ENCODE results near the gene PCYOX1L.

PCYOX1L gene

DNA sequence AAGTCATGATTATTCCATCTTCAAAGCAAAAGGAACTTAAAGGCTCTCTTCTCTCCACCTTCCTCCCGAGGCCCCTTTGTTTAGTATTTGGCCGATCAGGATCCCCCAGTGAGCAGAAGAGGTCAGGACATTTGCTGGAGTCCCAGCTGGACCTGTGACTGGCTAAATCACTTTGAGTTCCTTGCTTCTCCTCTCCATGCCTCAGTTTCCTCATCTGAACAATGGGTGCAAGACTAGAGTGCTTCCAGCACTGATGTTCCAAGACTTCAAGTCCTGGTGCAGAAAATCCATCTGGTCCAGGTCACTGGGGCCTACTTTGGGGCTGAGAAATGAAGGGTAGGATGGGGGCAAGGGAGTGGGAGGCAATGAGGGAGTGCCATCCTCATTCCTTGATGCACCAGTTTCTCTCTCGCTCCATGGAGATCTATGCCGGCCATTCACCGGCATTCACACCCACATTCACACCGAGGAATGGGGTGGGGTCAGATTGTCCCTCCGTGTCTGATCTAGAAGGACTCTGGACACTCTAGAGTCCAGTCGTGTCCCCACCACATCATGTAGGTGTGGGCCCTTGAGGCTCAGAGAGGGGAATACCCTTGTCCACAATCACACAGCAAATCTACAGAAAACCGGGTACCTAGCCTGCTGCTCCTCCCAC is 60.0 kb downstream of the PCYOX1L start:
- TF ChIP-seq ZFP30 (CRISPR knock-in tag; IDR thresholded peaks at IDR 0.05): no peak
- TF ChIP-seq CSDC2 (CRISPR knock-in tag; IDR thresholded peaks at IDR 0.05): no peak
- TF ChIP-seq, protein P1, sequence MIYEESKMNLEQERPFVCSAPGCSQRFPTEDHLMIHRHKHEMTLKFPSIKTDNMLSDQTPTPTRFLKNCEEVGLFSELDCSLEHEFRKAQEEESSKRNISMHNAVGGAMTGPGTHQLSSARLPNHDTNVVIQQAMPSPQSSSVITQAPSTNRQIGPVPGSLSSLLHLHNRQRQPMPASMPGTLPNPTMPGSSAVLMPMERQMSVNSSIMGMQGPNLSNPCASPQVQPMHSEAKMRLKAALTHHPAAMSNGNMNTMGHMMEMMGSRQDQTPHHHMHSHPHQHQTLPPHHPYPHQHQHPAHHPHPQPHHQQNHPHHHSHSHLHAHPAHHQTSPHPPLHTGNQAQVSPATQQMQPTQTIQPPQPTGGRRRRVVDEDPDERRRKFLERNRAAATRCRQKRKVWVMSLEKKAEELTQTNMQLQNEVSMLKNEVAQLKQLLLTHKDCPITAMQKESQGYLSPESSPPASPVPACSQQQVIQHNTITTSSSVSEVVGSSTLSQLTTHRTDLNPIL (CRISPR knock-in tag; IDR thresholded peaks at IDR 0.05; ENCODE audit: low read depth): no peak
- TF ChIP-seq OSR1 (CRISPR knock-in tag; IDR thresholded peaks at IDR 0.05): no peak
- no peak for TF ChIP-seq SNAI2 (CRISPR knock-in tag; IDR thresholded peaks at IDR 0.05)
- TF ChIP-seq, protein P2, sequence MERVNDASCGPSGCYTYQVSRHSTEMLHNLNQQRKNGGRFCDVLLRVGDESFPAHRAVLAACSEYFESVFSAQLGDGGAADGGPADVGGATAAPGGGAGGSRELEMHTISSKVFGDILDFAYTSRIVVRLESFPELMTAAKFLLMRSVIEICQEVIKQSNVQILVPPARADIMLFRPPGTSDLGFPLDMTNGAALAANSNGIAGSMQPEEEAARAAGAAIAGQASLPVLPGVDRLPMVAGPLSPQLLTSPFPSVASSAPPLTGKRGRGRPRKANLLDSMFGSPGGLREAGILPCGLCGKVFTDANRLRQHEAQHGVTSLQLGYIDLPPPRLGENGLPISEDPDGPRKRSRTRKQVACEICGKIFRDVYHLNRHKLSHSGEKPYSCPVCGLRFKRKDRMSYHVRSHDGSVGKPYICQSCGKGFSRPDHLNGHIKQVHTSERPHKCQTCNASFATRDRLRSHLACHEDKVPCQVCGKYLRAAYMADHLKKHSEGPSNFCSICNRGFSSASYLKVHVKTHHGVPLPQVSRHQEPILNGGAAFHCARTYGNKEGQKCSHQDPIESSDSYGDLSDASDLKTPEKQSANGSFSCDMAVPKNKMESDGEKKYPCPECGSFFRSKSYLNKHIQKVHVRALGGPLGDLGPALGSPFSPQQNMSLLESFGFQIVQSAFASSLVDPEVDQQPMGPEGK (CRISPR knock-in tag; IDR thresholded peaks at IDR 0.05; ENCODE audit: borderline replicate concordance): no peak
- TF ChIP-seq ZNF565 (CRISPR knock-in tag; conservative IDR thresholded peaks at IDR 0.05; ENCODE audit: low read depth): no peak
- TF ChIP-seq BACH2 (CRISPR knock-in tag; IDR thresholded peaks at IDR 0.05; ENCODE audit: borderline replicate concordance): no peak
- no peak for TF ChIP-seq ZC3H10 (CRISPR knock-in tag; IDR thresholded peaks at IDR 0.05)
- TF ChIP-seq ISL1 (CRISPR knock-in tag; IDR thresholded peaks at IDR 0.05): no peak
- no peak for TF ChIP-seq ESRRG (CRISPR knock-in tag; IDR thresholded peaks at IDR 0.05)
- TF ChIP-seq, protein P3, sequence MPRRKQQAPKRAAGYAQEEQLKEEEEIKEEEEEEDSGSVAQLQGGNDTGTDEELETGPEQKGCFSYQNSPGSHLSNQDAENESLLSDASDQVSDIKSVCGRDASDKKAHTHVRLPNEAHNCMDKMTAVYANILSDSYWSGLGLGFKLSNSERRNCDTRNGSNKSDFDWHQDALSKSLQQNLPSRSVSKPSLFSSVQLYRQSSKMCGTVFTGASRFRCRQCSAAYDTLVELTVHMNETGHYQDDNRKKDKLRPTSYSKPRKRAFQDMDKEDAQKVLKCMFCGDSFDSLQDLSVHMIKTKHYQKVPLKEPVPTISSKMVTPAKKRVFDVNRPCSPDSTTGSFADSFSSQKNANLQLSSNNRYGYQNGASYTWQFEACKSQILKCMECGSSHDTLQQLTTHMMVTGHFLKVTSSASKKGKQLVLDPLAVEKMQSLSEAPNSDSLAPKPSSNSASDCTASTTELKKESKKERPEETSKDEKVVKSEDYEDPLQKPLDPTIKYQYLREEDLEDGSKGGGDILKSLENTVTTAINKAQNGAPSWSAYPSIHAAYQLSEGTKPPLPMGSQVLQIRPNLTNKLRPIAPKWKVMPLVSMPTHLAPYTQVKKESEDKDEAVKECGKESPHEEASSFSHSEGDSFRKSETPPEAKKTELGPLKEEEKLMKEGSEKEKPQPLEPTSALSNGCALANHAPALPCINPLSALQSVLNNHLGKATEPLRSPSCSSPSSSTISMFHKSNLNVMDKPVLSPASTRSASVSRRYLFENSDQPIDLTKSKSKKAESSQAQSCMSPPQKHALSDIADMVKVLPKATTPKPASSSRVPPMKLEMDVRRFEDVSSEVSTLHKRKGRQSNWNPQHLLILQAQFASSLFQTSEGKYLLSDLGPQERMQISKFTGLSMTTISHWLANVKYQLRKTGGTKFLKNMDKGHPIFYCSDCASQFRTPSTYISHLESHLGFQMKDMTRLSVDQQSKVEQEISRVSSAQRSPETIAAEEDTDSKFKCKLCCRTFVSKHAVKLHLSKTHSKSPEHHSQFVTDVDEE (CRISPR knock-in tag; IDR thresholded peaks at IDR 0.05): no peak
- no peak for TF ChIP-seq ZNF8 (CRISPR knock-in tag; IDR thresholded peaks at IDR 0.05)
- no peak for TF ChIP-seq ZNF70 (CRISPR knock-in tag; IDR thresholded peaks at IDR 0.05)
- TF ChIP-seq PPARA (CRISPR knock-in tag; IDR thresholded peaks at IDR 0.05; ENCODE audit: borderline replicate concordance): no peak
- TF ChIP-seq RARB (CRISPR knock-in tag; IDR thresholded peaks at IDR 0.05): no peak
- TF ChIP-seq ARNTL (CRISPR knock-in tag; IDR thresholded peaks at IDR 0.05; ENCODE audit: borderline replicate concordance, low read depth): no peak
- no peak for TF ChIP-seq CSRNP3 (CRISPR knock-in tag; IDR thresholded peaks at IDR 0.05)
- ATAC-seq: no peak

- ATAC-seq: no peak
- TF ChIP-seq CSDC2 (CRISPR knock-in tag; IDR thresholded peaks at IDR 0.05) (no peak), ZC3H10 (CRISPR knock-in tag; IDR thresholded peaks at IDR 0.05) (no peak), CSRNP3 (CRISPR knock-in tag; IDR thresholded peaks at IDR 0.05) (no peak), ZFP3 (CRISPR knock-in tag; IDR thresholded peaks at IDR 0.05) (no peak), RARB (CRISPR knock-in tag; IDR thresholded peaks at IDR 0.05) (no peak), BACH2 (CRISPR knock-in tag; IDR thresholded peaks at IDR 0.05; ENCODE audit: borderline replicate concordance) (no peak), SNAI2 (CRISPR knock-in tag; IDR thresholded peaks at IDR 0.05) (no peak), OSR1 (CRISPR knock-in tag; IDR thresholded peaks at IDR 0.05) (no peak), ZFP30 (CRISPR knock-in tag; IDR thresholded peaks at IDR 0.05) (no peak), ARNTL (CRISPR knock-in tag; IDR thresholded peaks at IDR 0.05; ENCODE audit: borderline replicate concordance, low read depth) (no peak)
- TF ChIP-seq, protein P3 (CRISPR knock-in tag; IDR thresholded peaks at IDR 0.05): no peak
- TF ChIP-seq, protein P1 (CRISPR knock-in tag; IDR thresholded peaks at IDR 0.05; ENCODE audit: low read depth): no peak
Observed at GRCh38 chr5:149418910-149419531, 61.2 kb downstream of the PCYOX1L start.

Measured in SK-N-SH treated with all-trans-retinoic acid at 6 μM for 48 hours (cell line).